Stimulated activated CD8-positive, alpha-beta memory T cell treated with anti-CD3 and anti-CD28 coated beads, Interleukin-4, amount 100 ng/mL, for 4 hours (primary cell): Measurements from ENCODE around the gene TMEM39A.

Experiments
- DNase-seq, 2 donors: peaks; one replicate each; pipeline ENCODE4 v3.0.0-alpha.2; 2020; ENCODE audit warnings: low read depth in 2 of 2, low spot score in 1 of 2

Gene TMEM39A

GRCh38 chr3:119463171-119464169, at the start of gene TMEM39A:
TSS of gene TMEM39A (minus strand) at chr3:119463615. CDS start at chr3:119462074, 1,541 bp downstream.
- peak; percentile 97 for DNase-seq

GRCh38 chr3:119510690-119511089, 47.3 kb upstream of the TMEM39A start:
- DNase-seq = no peak

DNA sequence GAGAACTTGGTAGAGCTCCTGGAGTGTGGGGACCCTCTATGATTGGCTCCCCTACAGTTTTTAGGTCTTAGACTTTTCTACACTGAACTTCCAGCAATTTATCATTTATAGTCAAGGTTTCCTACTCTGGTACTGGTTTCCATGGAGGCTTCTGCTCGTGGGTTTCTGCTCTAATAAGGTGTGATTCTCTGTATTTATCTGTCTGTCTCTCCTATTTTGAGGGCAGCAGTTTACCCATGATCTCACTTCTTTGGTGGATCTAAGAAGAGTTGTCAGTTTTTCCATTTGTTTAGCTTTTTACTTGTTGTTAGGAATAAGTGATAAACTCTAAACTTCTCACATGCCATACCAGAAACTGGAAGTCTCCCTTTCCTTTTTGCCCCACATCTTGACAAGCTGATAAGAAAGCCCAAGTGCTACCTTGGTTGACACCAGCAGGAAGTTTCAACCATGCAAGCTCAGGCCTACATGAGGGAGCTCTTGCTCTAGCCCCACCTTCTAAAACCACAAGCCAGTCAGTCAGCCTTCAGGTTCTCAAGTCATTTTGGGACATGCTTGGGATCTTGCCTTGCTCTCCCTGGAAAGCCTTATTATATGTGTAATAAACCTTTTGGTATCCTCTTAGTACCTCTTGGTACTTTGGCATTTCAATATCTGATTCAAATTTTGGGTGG, 44.9 kb upstream of the TMEM39A start:
- no peak for DNase-seq

DNA sequence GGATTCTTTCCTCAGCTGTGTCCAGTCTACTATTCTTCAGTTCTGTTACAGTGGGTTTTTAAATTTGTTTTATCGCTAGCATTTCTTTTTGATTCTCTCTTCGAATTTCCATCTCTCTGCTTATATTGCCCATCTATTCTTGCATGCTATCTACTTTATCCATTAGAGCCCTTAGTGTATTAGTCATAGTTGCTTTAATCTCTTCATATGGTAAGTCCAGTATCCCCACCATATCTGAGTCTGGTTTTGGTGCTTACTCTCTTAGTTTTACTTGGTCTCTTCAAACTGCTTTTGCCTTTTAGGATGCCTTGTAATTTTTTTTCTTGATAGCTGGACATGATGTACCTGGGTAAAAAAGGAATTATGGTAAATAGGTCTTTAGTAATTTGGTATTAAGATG, 44.0 kb upstream of the TMEM39A start:
- DNase-seq = no peak

DNA sequence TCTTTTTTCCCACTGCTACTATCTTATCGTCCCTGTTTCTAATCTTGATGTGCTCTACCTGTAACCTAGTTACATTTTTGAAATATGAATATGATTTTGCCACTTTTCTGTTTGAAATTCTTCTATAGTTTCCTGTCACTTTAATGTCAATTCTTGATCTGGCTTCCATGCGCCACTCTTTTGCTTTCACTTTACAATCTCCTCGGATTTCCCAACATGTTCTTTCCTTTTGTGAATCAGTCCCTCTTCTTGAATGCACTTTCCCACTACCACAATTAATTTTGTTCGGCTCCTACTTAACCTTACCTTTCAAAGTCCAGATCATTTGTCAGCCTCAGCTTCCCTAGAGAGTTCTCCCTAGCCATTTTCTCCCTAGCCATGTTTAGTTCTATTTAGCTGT, 43.2 kb upstream of the TMEM39A start:
- DNase-seq = no peak

DNA sequence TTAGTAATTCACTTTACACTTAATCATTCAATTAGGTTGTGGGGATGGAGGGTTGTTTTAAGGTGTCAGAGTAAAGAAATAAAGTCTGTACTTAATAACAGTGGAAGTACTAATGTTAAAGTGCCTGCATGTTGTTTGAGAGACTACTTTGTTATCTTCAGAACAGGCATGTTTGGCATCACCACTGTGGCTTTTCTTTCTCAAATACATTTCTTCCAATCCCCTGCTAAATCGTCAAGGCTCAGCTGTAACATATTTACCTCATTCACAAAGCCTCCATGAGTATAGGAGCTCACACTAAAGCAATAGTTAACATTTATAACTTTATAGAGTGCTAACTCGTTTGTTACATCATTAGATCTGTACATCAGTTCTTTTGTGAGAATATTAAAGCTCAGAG, 37.5 kb upstream of the TMEM39A start:
- DNase-seq = no peak

DNA sequence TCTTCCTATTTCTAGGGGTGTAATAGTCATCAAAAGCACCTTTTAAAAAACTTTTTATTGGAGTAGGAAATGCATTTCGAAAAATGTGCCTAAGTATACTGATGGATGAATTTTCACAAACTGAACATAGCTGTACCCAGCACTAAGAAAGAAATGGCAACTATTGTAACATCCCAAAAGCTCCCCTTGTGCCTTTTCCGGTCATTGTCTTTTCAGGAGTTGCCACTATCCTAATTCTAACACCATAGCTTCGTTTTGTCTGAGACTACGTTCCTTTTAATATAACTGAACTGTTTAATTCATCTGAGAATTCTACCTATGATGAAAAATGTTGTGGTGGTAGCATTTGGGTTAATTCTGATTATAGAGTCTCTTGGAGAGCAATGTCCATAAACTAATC, 36.9 kb upstream of the TMEM39A start:
- no peak for DNase-seq

DNA sequence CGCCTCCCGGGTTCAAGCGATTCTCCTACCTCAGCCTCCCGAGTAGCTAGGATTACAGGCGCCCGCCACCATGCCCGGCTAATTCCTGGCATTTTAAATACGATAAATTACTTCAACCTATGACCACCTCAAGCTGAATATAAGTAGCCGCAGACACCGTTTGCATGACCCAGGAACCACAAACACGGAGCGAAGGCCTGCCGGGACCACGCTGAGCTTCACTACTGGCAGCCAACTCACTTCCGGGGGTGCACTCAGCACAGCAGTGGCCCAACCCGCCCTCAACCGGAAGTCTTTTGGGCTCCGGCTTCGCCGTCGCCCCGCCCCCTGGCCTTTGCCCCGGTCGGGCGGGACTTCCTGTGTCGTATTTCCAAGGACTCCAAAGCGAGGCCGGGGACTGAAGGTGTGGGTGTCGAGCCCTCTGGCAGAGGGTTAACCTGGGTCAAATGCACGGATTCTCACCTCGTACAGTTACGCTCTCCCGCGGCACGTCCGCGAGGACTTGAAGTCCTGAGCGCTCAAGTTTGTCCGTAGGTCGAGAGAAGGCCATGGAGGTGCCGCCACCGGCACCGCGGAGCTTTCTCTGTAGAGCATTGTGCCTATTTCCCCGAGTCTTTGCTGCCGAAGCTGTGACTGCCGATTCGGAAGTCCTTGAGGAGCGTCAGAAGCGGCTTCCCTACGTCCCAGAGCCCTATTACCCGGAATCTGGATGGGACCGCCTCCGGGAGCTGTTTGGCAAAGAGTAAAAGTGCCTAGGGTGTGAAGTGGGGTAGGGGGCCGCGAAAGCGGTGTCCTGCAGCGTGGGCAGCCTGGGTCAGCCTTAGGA, 35.0 kb upstream of the TMEM39A start, which contains the start of gene TIMMDC1:
Gene TIMMDC1, plus strand, starts transcription at position 362 of the 826 bp plus-strand sequence. Its CDS starts 187 bp downstream, at position 549.
- peak; percentile 93 to 96 for DNase-seq

GRCh38 chr3:119497820-119498185, 34.4 kb upstream of the TMEM39A start:
- no peak for DNase-seq

GRCh38 chr3:119494597-119494996, 31.2 kb upstream of the TMEM39A start:
- no peak for DNase-seq

- DNase-seq = no peak
Observed at GRCh38 chr3:119492810-119493209, 29.4 kb upstream of the TMEM39A start.

DNA sequence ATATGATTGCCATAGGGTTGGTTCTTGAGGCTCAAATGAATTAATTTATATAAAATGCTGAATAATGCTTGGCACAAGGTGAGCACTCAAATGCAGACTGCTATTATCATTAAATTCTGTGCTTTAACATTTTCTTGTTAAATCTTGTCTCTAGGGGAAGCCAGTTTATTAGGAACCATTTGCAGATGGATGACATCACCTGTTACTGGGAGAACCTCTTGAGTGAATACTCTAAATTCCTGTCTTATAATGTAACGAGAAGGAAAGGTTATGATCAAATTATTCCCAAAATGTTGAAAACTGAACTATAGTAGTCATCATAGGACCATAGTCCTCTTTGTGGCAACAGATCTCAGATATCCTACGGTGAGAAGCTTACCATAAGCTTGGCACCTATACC, 28.7 kb upstream of the TMEM39A start:
- DNase-seq = no peak

DNA sequence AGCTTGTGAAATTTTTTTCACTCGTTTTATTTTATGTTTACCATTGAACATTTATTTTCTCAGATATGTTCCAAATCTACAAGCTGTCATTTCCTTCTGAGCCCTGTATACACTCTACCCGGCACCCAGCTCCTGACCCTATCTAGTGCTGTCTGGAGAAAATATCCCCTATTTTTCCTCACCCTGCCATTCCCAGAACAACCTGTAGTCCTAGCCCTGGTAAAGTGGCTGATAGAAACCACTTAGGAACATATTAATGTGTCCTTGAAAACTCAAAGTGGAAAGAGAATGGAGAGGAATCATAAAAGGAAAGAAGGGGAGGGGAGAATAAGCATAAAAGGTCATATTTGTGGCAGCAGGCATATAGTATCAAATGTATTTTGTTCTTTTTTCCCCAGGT, 26.7 kb upstream of the TMEM39A start:
- no peak for DNase-seq

GRCh38 chr3:119485563-119485962, 22.1 kb upstream of the TMEM39A start:
- DNase-seq = no peak

GRCh38 chr3:119483101-119483500, 19.7 kb upstream of the TMEM39A start:
- DNase-seq = no peak

- no peak for DNase-seq
Observed at GRCh38 chr3:119481079-119481478, 17.7 kb upstream of the TMEM39A start.

- DNase-seq = no peak
Observed at GRCh38 chr3:119470866-119471265, 7.5 kb upstream of the TMEM39A start.

DNA sequence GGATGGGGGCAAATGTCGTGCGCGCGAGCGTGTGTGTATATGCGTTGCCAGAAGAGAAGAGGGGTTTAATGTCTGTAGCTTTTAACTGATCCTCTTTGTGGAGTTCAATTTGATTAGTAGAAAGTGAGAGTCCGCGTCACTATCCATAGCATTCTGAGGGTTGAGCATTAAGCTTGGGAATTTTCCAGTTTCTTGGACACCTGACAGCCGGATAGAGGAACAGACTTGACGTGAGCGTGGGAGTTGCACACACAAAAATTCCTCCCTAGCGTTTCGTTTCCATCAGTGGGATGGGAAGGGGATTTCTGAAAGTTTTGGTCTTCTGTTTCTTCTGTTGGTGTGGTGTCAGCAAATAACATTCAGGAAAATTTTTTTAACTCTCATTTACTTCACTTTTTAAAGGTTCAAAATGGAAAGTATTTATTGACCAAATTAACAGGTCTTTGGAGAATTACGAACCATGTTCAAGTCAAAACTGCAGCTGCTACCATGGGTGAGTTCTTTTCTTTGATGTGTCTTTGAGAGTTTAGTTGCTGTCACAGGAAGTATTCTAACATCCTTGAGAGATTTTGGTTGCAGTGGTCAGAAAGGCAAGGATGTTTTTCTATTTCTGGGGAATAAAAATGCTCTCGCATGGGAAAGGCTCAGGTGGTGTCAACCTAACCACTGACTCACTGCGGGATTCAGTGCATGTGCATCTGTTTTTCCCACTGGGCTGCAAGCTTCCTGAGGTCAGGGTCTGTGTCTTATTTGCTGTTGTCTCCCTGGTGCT, 6.2 kb upstream of the TMEM39A start:
- no peak for DNase-seq

DNA sequence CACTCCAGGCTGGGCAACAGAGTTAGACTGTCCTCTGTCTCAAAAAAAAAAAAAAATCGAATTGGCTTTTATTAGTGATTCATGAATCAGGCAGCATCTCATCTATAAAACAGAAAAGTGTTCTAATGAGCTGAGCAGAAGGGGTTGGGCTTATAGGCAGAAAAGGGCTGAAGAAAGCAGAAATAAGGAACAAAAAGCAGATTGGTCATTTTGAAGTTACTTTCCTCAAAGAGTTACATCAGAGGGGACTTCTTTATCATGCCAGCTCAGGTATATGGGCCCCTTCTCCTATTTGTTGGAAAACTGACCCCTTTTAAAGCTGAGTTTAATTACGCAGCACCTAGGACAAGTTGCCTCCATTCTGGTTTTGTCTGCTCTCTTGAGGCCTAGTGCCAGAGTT, 4.6 kb upstream of the TMEM39A start:
- no peak for DNase-seq

DNA sequence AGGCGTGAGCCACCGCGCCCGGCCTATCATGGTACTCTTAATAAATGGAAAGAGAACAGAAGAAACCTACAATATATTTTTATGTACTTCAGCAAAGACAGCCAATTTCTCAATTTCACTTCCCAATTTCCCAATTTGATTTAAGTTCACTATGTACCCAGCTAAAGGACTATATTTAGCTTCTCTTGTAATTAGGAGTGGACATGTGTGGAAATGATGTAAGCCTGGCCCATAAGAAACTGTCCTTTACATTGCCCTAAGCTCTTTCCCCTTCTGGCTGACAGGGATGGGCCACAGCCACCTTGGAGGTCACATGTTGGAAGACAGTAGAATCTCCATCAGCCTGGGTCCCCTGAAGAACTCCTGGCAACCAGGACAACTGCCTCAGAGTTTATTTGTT, 6.2 kb downstream of the TMEM39A start:
- DNase-seq = no peak

DNA sequence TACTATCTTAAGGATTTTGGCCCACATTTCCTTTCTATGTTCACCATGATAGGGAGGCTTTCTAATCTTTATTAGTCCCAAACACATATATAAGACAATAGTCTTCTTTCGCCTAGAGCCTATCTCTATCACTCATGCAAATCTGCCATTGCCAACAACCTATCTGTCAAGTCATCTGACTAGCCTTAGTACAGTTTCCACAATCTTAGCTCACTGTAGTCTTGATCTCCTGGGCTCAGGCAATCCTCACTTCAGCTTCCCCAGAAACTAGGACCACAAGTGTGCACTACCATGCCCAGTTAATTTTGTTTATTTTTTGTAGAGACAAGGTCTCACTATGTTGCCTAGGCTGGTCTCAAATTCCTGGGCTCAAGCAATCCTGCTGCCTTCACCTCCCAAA, 6.9 kb downstream of the TMEM39A start:
- DNase-seq = no peak
